B cell (primary cell): ENCODE results near the gene ARHGAP1. TPM values are rescaled to one million over a fixed set of nuclear protein-coding genes. Genes with fewer than 3 reads are reported as not detected.

Source experiments
- ATAC-seq: fragments of 200-7000 bp; cut with Tn5 transposase; one replicate; pipeline ENCODE4 v1.10.0; 2021; ENCODE audit warnings: low read depth, mild to moderate bottlenecking, moderate number of reproducible peaks, moderate library complexity
- CTCF ChIA-PET: fragments of 350-600 bp; sonication (Branson Sonifier 250); formaldehyde crosslinking; loops from one replicate; lab custom pipeline; 2021; ENCODE audit warnings: antibody characterized with exemption, inconsistent platforms; lab: Charles Lee
- POLR2A ChIA-PET: fragments of 350-600 bp; sonication (Branson Sonifier 250); formaldehyde crosslinking; loops from one replicate; lab custom pipeline; 2021; ENCODE audit warnings: antibody characterized with exemption; lab: Charles Lee
- DNase-seq: peaks from one replicate; pipeline ENCODE4 v3.0.0; 2013
- H2AFZ ChIP-seq: 2 replicates; pipeline ENCODE4 v1.6.1; 2012; ENCODE audit warnings: mild to moderate bottlenecking, low read depth, low read length; ENCODE audit not compliant: insufficient read depth, poor library complexity, severe bottlenecking
- H3K27ac ChIP-seq, 2 donors: 1 replicate in 1 of 2; 2 replicates in 1 of 2; pipeline ENCODE4 v1.5.1; 2012 to 2013; ENCODE audit warnings: low read length in 2 of 2, mild to moderate bottlenecking in 2 of 2, moderate library complexity in 1 of 2
- H3K27me3 ChIP-seq, 4 experiments: fragments of 200-600 bp in 1 of 4; sonication (generic) in 1 of 4; replicated peaks in 1 of 4; 1 replicate in 2 of 4; 2 replicates in 2 of 4; pipeline versions ENCODE4 v1.6.1 to v1.7.0; 2013 to 2016; ENCODE audit warnings: low read length in 3 of 4, mild to moderate bottlenecking in 2 of 4, mixed read lengths in 1 of 4, moderate library complexity in 1 of 4; ENCODE audit not compliant: insufficient read depth in 4 of 4, control insufficient read depth in 3 of 4; ENCODE audit errors: control extremely low read depth in 1 of 4
- H3K36me3 ChIP-seq, 2 experiments: replicated peaks in 1 of 2; 1 replicate in 1 of 2; 2 replicates in 1 of 2; pipeline versions ENCODE4 v1.6.1 to v1.7.1; 2013; ENCODE audit warnings: low read length in 1 of 2; ENCODE audit not compliant: insufficient read depth in 2 of 2, control insufficient read depth in 1 of 2; ENCODE audit errors: control extremely low read depth in 1 of 2, extremely low read depth in 1 of 2
- H3K4me1 ChIP-seq, 2 donors: fragments of 200-600 bp in 1 of 2; sonication (generic) in 1 of 2; 1 replicate in 1 of 2; 2 replicates in 1 of 2; pipeline versions ENCODE4 v1.5.1 to v1.6.1; 2013 to 2017; ENCODE audit warnings: low read length in 2 of 2; ENCODE audit not compliant: control insufficient read depth in 2 of 2, insufficient read depth in 2 of 2
- H3K4me2 ChIP-seq: replicated peaks from 2 replicates; pipeline ENCODE3; 2012; ENCODE audit warnings: mild to moderate bottlenecking, low read depth, low read length; ENCODE audit not compliant: poor library complexity, severe bottlenecking
- H3K4me3 ChIP-seq, 5 experiments: fragments of 200-600 bp in 1 of 5; sonication (generic) in 1 of 5; 1 replicate in 3 of 5; 2 replicates in 2 of 5; pipeline versions ENCODE4 v1.5.1 to v1.7.0; 2011 to 2016; ENCODE audit warnings: low read length in 4 of 5, mild to moderate bottlenecking in 4 of 5, low read depth in 2 of 5, control low read depth in 1 of 5, moderate library complexity in 1 of 5; ENCODE audit not compliant: insufficient read depth in 1 of 5; ENCODE audit errors: control extremely low read depth in 1 of 5, extremely low read depth in 1 of 5
- H3K79me2 ChIP-seq: fragments of 200-600 bp; sonication (generic); one replicate; pipeline ENCODE4 v1.6.0; 2016; ENCODE audit warnings: low read length; ENCODE audit not compliant: control insufficient read depth, insufficient read depth
- H3K9ac ChIP-seq: fragments of 200-600 bp; sonication (generic); 2 replicates; pipeline ENCODE4 v1.6.1; 2017; ENCODE audit warnings: mild to moderate bottlenecking, low read length, moderate library complexity
- H3K9me3 ChIP-seq, 3 donors: one replicate each; pipeline versions ENCODE4 v1.6.1 to v1.7.1; 2013; ENCODE audit warnings: low read length in 2 of 3; ENCODE audit not compliant: control insufficient read depth in 2 of 3, insufficient read depth in 1 of 3; ENCODE audit errors: control extremely low read depth in 1 of 3
- H4K20me1 ChIP-seq: 2 replicates; pipeline ENCODE4 v1.6.0; 2012; ENCODE audit warnings: mild to moderate bottlenecking, low read length; ENCODE audit not compliant: insufficient read depth, control insufficient read depth, poor library complexity, severe bottlenecking
- H3K27ac Mint-ChIP-seq: one replicate; pipeline ENCODE4 v1.8.0; 2021; ENCODE audit warnings: mixed read lengths
- H3K27me3 Mint-ChIP-seq: one replicate; pipeline ENCODE4 v1.8.0; 2021; ENCODE audit warnings: mixed read lengths
- H3K4me1 Mint-ChIP-seq: one replicate; pipeline ENCODE4 v1.8.0; 2021; ENCODE audit warnings: mixed read lengths
- H3K4me3 Mint-ChIP-seq: one replicate; pipeline ENCODE4 v1.8.0; 2021; ENCODE audit warnings: mixed read lengths
- H3K9me3 Mint-ChIP-seq: one replicate; pipeline ENCODE4 v1.8.0; 2022; ENCODE audit warnings: mixed read lengths; ENCODE audit not compliant: insufficient read depth
- EZH2 ChIP-seq: IDR thresholded peaks from 2 replicates; pipeline ENCODE4 v1.6.1; 2012; ENCODE audit warnings: borderline replicate concordance, low read depth, mild to moderate bottlenecking, moderate library complexity, low read length; ENCODE audit not compliant: insufficient read depth, poor library complexity, severe bottlenecking
- WGBS: methylation state at CpG from one replicate; pipeline ENCODE4 v1.1.5; 2013; ENCODE audit warnings: missing lambda C conversion rate; ENCODE audit not compliant: insufficient coverage; 5-methylcytosine and 5-hydroxymethylcytosine counted together
- intact Hi-C: fragments of 100-400 bp; cut with micrococcal nuclease; formaldehyde crosslinking; loops from one replicate; pipeline ENCODE4 v1.10.0; 2022
- polyA plus RNA-seq: library from polyadenylated mRNA; depleted of rRNA; stranded (reverse); fragments of >200 nt; gene quantifications from 2 replicates; pipeline ENCODE4 v1.2.3, GENCODE V29; 2012
- total RNA-seq, 2 donors: library from RNA; stranded (reverse); fragments of 120-200 nt in 1 of 2; gene quantifications; 1 replicate in 1 of 2; 2 replicates in 1 of 2; pipeline versions ENCODE4 v1.2.3 to v1.2.4, GENCODE V29; 2013 to 2022
- TF ChIP-seq, protein P1 (sequence below): fragments of 200-600 bp; IDR thresholded peaks from one replicate; pipeline ENCODE4 v1.8.0; 2022; ENCODE audit warnings: antibody characterized with exemption, mild to moderate bottlenecking

ARHGAP1 gene
- total and polyA plus RNA-seq, 2 donors (not counting 1 experiment from before 2014, with no cell fraction given), result 33.9 to 55.0 TPM

DNA sequence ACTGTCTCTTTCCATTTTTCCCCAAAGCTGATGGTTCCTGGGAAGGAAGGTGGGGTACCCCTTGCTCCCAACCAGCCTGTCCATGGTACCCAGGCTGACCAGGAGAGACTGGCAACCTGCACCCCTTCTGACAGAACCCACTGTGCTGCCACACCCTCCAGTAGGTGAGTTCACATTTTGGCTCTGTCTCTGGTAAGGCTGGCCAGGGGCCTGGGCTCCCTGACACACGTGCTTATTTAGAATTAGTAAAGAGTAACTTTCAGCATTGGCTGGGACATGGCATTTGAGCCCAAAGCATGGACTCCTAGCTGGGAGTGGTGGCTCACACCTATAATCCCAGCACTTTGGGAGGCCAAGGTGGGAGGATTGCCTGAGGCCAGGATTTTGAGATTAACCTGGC lies 35.1 kb downstream of the ARHGAP1 start:
- POLR2A ChIA-PET, result no interaction called here
- CTCF ChIA-PET, result no interaction called here
- ATAC-seq (no peak), DNase-seq (no peak)
- Histone ChIP-seq H3K9me3 (no peaks in the 10 kb centered on the region), H3K36me3 (peaks cover 0 to 86% of the 10 kb centered on the region in 2 experiments), H3K27me3 (no peaks in the 10 kb centered on the region), H3K27ac (no peak overlapping the region), H3K79me2 (no peaks in the 10 kb centered on the region), H3K4me2 (no peak overlapping the region), H3K9ac (no peak overlapping the region), H3K4me3 (no peak overlapping the region), H2AFZ (no peak overlapping the region), H4K20me1 (no peaks in the 10 kb centered on the region), H3K4me1 (no peaks in the 10 kb centered on the region)
- Mint-ChIP-seq H3K9me3 (no peaks in the 10 kb centered on the region), H3K27ac (no peak overlapping the region), H3K27me3 (no peaks in the 10 kb centered on the region), H3K4me1 (no peaks in the 10 kb centered on the region), H3K4me3 (no peak overlapping the region)
- no CpG with 5 or more reads among the region's 1 CpG for WGBS
- intact Hi-C loops, result no loop called here
- TF ChIP-seq, protein P1, sequence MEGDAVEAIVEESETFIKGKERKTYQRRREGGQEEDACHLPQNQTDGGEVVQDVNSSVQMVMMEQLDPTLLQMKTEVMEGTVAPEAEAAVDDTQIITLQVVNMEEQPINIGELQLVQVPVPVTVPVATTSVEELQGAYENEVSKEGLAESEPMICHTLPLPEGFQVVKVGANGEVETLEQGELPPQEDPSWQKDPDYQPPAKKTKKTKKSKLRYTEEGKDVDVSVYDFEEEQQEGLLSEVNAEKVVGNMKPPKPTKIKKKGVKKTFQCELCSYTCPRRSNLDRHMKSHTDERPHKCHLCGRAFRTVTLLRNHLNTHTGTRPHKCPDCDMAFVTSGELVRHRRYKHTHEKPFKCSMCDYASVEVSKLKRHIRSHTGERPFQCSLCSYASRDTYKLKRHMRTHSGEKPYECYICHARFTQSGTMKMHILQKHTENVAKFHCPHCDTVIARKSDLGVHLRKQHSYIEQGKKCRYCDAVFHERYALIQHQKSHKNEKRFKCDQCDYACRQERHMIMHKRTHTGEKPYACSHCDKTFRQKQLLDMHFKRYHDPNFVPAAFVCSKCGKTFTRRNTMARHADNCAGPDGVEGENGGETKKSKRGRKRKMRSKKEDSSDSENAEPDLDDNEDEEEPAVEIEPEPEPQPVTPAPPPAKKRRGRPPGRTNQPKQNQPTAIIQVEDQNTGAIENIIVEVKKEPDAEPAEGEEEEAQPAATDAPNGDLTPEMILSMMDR, result no peak
- no peak for TF ChIP-seq EZH2

DNA sequence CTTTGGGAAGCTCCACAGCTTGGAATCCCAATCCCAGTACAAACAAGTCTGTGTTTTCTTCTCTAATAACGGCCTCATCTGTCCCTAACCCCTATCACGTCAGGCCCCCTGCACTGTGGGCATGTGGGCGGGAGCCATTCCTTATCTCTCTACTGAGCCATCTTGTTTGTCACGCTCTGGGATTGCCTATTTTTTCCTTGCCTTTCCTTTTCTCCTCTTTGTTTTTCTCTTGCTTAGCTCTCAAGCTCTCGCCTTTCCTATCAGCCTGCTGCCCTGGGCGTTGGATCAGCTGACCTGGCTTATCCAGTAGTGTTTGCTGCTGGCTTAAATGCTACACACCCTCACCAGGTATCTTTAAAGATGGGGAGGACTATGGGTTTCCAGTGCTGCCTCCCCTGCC lies 35.8 kb downstream of the ARHGAP1 start:
- Histone ChIP-seq H3K9me3 (no peaks in the 10 kb centered on the region), H3K36me3 (peaks cover 1 to 90% of the 10 kb centered on the region in 2 experiments), H3K4me3 (no peak overlapping the region), H3K79me2 (no peaks in the 10 kb centered on the region), H3K4me1 (no peaks in the 10 kb centered on the region), H3K4me2 (no peak overlapping the region), H3K27ac (no peak overlapping the region), H3K9ac (no peak overlapping the region), H2AFZ (no peak overlapping the region), H3K27me3 (no peaks in the 10 kb centered on the region), H4K20me1 (no peaks in the 10 kb centered on the region)
- TF ChIP-seq, protein P1, result no peak
- no peak for TF ChIP-seq EZH2
- no peak overlapping the region for H3K4me3 Mint-ChIP-seq
- no peak overlapping the region for H3K27ac Mint-ChIP-seq
- no peaks in the 10 kb centered on the region for H3K4me1 Mint-ChIP-seq
- 94% methylated on average over 4 of the region's 6 CpGs for WGBS
- intact Hi-C loops, result no loop called here
- CTCF ChIA-PET, result no interaction called here
- H3K27me3 Mint-ChIP-seq, result no peaks in the 10 kb centered on the region
- H3K9me3 Mint-ChIP-seq, result no peaks in the 10 kb centered on the region
- DNase-seq, result no peak
- POLR2A ChIA-PET, result no interaction called here
- ATAC-seq, result no peak
